GM21737 (cell line): ENCODE data around the gene IQCM.

ENCODE experiments used
- ATAC-seq: cut with Tn5 transposase; IDR thresholded peaks from one replicate; pipeline ENCODE4 v1.9.1; 2021; ENCODE audit warnings: mild to moderate bottlenecking, moderate library complexity; ENCODE audit not compliant: unreplicated experiment

The IQCM gene

GRCh38 chr4:149781150-149781549 is 34.5 kb downstream of the IQCM start:
- no peak for ATAC-seq

- no peak for ATAC-seq
Measured at GRCh38 chr4:149768477-149768876, 47.2 kb downstream of the IQCM start.

- no peak for ATAC-seq
Measured at GRCh38 chr4:149766135-149766534, 49.5 kb downstream of the IQCM start.

- ATAC-seq = no peak
Measured at GRCh38 chr4:149765630-149766029, 50.0 kb downstream of the IQCM start.

GRCh38 chr4:149755969-149756368 is 59.7 kb downstream of the IQCM start:
- no peak for ATAC-seq

GRCh38 chr4:149754526-149754925 is 61.1 kb downstream of the IQCM start:
- no peak for ATAC-seq

- ATAC-seq = no peak
Measured at GRCh38 chr4:149752729-149753128, 62.9 kb downstream of the IQCM start.

- ATAC-seq = no peak
Measured at GRCh38 chr4:149751174-149751573, 64.5 kb downstream of the IQCM start.

GRCh38 chr4:149749784-149750183 is 65.9 kb downstream of the IQCM start:
- no peak for ATAC-seq

GRCh38 chr4:149747646-149748045 is 68.0 kb downstream of the IQCM start:
- no peak for ATAC-seq

- no peak for ATAC-seq
Measured at GRCh38 chr4:149746276-149746675, 69.4 kb downstream of the IQCM start.

GRCh38 chr4:149741186-149741831 is 74.3 kb downstream of the IQCM start:
- no peak for ATAC-seq

- ATAC-seq = no peak
Measured at GRCh38 chr4:149738156-149738555, 77.5 kb downstream of the IQCM start.

GRCh38 chr4:149735796-149736195 is 79.8 kb downstream of the IQCM start:
- ATAC-seq = no peak

GRCh38 chr4:149728444-149728843 is 87.2 kb downstream of the IQCM start:
- ATAC-seq = no peak

GRCh38 chr4:149727663-149728062 is 88.0 kb downstream of the IQCM start:
- ATAC-seq = no peak

GRCh38 chr4:149723065-149723464 is 92.6 kb downstream of the IQCM start:
- ATAC-seq = no peak

GRCh38 chr4:149719806-149720205 is 95.8 kb downstream of the IQCM start:
- ATAC-seq = no peak

GRCh38 chr4:149719357-149719756 is 96.3 kb downstream of the IQCM start:
- ATAC-seq = no peak

GRCh38 chr4:149718500-149718899 is 97.1 kb downstream of the IQCM start:
- ATAC-seq = no peak

- ATAC-seq = no peak
Measured at GRCh38 chr4:149716728-149717127, 98.9 kb downstream of the IQCM start.

GRCh38 chr4:149715822-149716585 is 99.6 kb downstream of the IQCM start:
- ATAC-seq = no peak

GRCh38 chr4:149713031-149713430 is 102.6 kb downstream of the IQCM start:
- ATAC-seq = no peak
